Esophagus muscularis mucosa (tissue), 4 donors: ENCODE measurements around the gene C1orf105.

ENCODE experiments used
- EP300 ChIP-seq: sonication (generic); formaldehyde crosslinking; IDR thresholded peaks from one replicate; pipeline ENCODE4 v1.6.1; 2017; ENCODE audit warnings: antibody characterized with exemption
- POLR2AphosphoS5 ChIP-seq, 2 donors: sonication (generic); formaldehyde crosslinking; IDR thresholded peaks; one replicate each; pipeline ENCODE4 v1.6.1; 2017; ENCODE audit warnings: antibody characterized with exemption in 2 of 2
- TF ChIP-seq, protein P1 (sequence below), 3 experiments: fragments of 200-600 bp in 2 of 3; fragments of 450-650 bp in 1 of 3; sonication (generic) in 2 of 3; IDR thresholded peaks; one replicate each; pipeline ENCODE4 v1.5.1; 2017 to 2019; ENCODE audit warnings: antibody characterized with exemption in 3 of 3, mild to moderate bottlenecking in 2 of 3, moderate library complexity in 1 of 3

DNA sequence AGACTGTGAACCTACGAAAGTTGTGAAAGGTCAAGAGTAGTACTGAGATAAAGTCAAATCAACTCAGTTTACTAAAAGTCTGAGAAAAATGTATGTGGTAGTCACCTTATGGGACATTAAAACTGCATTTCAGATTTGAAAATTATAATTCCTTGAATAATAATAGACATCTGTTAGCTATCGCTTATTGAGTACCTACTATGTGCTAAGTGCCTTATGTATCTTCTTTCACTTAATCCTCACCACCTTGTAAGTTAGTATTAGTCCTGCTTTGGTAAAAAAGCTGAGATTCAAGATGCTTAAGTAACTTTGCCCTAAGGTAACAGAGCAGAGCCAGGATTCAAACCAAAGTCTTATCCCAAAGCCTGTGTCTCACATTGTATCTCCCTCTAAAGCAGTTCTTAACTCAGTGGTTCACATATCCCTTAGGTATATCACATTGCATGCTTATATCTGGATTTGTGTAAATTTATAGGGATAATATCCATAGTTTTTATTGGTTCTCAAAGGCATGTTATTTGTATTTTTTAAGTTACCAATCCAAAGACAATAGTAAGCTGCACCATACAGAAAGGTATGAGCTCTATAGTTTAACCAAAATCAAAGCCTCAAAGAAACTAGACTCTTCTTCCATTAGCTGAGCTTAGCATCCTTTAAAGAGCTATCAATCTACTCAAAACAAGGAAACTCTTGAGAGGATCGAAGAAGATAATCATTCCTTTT, 22.5 kb downstream of the C1orf105 start:
- TF ChIP-seq EP300 (no peak), POLR2AphosphoS5 (IDR thresholded peaks at IDR 0.05) (no peak)
- TF ChIP-seq, protein P1, sequence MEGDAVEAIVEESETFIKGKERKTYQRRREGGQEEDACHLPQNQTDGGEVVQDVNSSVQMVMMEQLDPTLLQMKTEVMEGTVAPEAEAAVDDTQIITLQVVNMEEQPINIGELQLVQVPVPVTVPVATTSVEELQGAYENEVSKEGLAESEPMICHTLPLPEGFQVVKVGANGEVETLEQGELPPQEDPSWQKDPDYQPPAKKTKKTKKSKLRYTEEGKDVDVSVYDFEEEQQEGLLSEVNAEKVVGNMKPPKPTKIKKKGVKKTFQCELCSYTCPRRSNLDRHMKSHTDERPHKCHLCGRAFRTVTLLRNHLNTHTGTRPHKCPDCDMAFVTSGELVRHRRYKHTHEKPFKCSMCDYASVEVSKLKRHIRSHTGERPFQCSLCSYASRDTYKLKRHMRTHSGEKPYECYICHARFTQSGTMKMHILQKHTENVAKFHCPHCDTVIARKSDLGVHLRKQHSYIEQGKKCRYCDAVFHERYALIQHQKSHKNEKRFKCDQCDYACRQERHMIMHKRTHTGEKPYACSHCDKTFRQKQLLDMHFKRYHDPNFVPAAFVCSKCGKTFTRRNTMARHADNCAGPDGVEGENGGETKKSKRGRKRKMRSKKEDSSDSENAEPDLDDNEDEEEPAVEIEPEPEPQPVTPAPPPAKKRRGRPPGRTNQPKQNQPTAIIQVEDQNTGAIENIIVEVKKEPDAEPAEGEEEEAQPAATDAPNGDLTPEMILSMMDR (IDR thresholded peaks at IDR 0.05): no peak
